Erythroblast (primary cell): Measurements from ENCODE around the gene NCAPD3.
"Not testable (repeated sequence)": the region's sequence is repeated elsewhere in the genome, so short reads cannot be mapped to it uniquely, and the experiment has no call there.

ENCODE experiments used
- DNase-seq, 2 experiments: peaks; one replicate each; lab custom pipeline; 2025; lab: John Stamatoyannopoulos, UW
- GATA1 ChIP-seq: IDR thresholded peaks from 2 replicates; pipeline ENCODE4 v1.6.1; 2011; ENCODE audit warnings: low read depth, mild to moderate bottlenecking, control low read depth, low read length, moderate library complexity
- POLR2A ChIP-seq: IDR thresholded peaks from 2 replicates; pipeline ENCODE4 v1.6.1; 2011; ENCODE audit warnings: mild to moderate bottlenecking, low read length

NCAPD3 gene

GRCh38 chr11:134258577-134258976, 34.8 kb upstream of the NCAPD3 start:
- TF ChIP-seq POLR2A (no peak), GATA1 (no peak)

GRCh38 chr11:134257101-134257500, 33.3 kb upstream of the NCAPD3 start:
- TF ChIP-seq GATA1 = no peak
- no peak for TF ChIP-seq POLR2A
- DNase-seq = no peak

More at GRCh38 chr11:134258577-134258976, 34.8 kb upstream of the NCAPD3 start:
- DNase-seq = no peak

GRCh38 chr11:134255184-134255561, 31.4 kb upstream of the NCAPD3 start:
- DNase-seq = not testable (repeated sequence)

- TF ChIP-seq GATA1 (no peak), POLR2A (no peak)
- DNase-seq = peak in 1 of 2 experiments; percentile 25
These were observed 30.8 kb upstream of the NCAPD3 start for GRCh38 chr11:134254433-134255183.

- TF ChIP-seq POLR2A (peak; percentile 81), GATA1 (no peak)
- DNase-seq = peak; percentile 96 to 98
These were observed 29.6 kb upstream of the NCAPD3 start, which contains the start of the genes ACAD8 and THYN1 for GRCh38 chr11:134253188-134253993. Gene ACAD8 (plus strand): TSS chr11:134253568. CDS start chr11:134253601, 33 bp downstream. Gene THYN1 (minus strand): TSS chr11:134253352. CDS start chr11:134252882, 470 bp downstream.

- TF ChIP-seq POLR2A = no peak
- TF ChIP-seq GATA1 = no peak
- DNase-seq = peak in 1 of 2 experiments; percentile 75
These were observed 28.8 kb upstream of the NCAPD3 start for GRCh38 chr11:134252346-134253187.

GRCh38 chr11:134250675-134251074, 26.9 kb upstream of the NCAPD3 start:
- TF ChIP-seq POLR2A = no peak
- no peak for TF ChIP-seq GATA1
- no peak for DNase-seq

GRCh38 chr11:134250246-134250645, 26.5 kb upstream of the NCAPD3 start:
- no peak for DNase-seq
- TF ChIP-seq POLR2A = no peak
- no peak for TF ChIP-seq GATA1

GRCh38 chr11:134248910-134249480, 25.2 kb upstream of the NCAPD3 start:
- TF ChIP-seq POLR2A = no peak
- DNase-seq = no peak

- no peak for DNase-seq
- TF ChIP-seq POLR2A (no peak), GATA1 (no peak)
These were observed 22.9 kb upstream of the NCAPD3 start for GRCh38 chr11:134246678-134247077.

GRCh38 chr11:134246100-134246499, 22.3 kb upstream of the NCAPD3 start:
- no peak for TF ChIP-seq GATA1
- no peak for TF ChIP-seq POLR2A
- DNase-seq = no peak

GRCh38 chr11:134245434-134245833, 21.7 kb upstream of the NCAPD3 start:
- no peak for DNase-seq
- TF ChIP-seq POLR2A (no peak), GATA1 (no peak)

- TF ChIP-seq POLR2A = no peak
- no peak for TF ChIP-seq GATA1
- peak; percentile 37 for DNase-seq
These were observed 20.8 kb upstream of the NCAPD3 start for GRCh38 chr11:134244593-134244992.

- DNase-seq = no peak
- TF ChIP-seq GATA1 (no peak), POLR2A (no peak)
These were observed 20.1 kb upstream of the NCAPD3 start for GRCh38 chr11:134243913-134244312.
